ENCODE measurements around the gene DAB2IP.

Gene DAB2IP

DNA sequence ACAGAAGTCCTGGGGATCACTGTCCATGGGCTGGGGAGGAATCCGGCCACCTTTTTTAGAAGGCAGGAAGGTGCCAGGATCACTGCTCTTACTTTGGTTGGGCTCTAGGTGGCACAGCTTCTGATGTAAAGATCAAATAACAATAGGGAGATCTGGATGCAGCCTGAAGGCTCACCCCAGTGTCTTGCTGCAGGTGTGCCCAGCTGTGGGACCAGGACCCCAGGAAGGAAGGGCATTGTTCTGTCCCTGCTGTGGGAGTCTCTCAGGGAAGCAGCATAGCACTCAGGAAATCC is 69.6 kb downstream of the DAB2IP start:
- TF ChIP-seq, protein P1, sequence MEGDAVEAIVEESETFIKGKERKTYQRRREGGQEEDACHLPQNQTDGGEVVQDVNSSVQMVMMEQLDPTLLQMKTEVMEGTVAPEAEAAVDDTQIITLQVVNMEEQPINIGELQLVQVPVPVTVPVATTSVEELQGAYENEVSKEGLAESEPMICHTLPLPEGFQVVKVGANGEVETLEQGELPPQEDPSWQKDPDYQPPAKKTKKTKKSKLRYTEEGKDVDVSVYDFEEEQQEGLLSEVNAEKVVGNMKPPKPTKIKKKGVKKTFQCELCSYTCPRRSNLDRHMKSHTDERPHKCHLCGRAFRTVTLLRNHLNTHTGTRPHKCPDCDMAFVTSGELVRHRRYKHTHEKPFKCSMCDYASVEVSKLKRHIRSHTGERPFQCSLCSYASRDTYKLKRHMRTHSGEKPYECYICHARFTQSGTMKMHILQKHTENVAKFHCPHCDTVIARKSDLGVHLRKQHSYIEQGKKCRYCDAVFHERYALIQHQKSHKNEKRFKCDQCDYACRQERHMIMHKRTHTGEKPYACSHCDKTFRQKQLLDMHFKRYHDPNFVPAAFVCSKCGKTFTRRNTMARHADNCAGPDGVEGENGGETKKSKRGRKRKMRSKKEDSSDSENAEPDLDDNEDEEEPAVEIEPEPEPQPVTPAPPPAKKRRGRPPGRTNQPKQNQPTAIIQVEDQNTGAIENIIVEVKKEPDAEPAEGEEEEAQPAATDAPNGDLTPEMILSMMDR (IDR thresholded peaks at IDR 0.05) = no peak; the same call in 1 of the 2 replicates

DNA sequence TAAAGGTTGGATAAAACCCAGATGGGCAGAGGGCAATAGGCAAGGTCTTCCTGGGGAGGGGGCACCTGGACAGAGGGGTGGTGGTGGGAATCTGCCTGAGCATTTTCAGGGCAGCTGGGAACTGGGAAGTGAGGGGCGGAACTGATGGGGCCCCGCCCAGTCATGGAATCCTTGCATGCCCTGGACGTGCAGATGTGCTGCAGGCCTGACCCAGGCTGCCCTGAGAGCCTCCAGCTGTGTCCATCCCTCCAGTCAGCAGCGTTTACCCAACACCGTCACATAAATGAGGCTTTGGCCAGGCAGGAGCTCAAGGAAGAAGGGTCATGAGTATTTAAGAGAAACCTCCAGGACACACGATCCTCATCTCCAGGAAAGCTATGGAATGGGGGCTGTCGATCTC is 70.3 kb downstream of the DAB2IP start:
- TF ChIP-seq, protein P1 (IDR thresholded peaks at IDR 0.05) = no peak

DNA sequence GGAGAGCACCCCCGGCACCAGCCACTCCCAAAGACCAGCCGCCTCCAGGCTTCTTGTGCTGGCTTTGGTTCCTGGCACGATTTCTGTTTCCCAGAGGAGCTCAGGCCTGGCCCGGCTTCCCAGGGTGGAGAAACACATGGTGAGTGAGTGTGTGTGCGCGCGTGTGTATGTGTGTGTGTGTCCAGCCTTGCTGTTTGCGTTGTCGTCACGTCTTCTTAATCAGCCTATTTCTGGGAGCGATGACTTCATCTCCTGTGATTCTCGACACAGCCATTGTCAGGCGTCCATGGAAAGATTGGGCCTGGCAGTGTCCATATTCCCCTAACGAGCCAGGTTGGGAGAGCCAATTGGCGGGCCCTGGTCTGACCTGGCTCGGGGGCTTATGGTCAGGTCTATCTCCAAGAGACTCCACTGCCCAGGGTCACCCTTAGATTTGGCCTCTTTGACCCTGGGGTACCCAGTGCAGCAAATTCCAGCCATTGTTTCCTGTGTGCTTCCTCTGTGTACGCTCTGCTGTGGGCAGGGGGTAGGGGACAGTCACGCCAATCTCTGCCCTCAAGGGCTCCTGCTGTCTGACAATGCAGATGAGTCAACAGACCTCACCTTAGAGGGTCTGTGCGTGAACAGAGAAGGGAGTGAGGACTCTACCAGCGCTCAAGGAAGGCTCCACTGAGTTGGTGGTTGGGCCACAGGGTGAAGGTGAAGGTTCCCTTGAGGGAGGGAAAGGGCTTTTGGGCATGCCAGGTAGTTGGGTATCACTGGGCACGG is 73.8 kb downstream of the DAB2IP start:
- TF ChIP-seq, protein P1 (IDR thresholded peaks at IDR 0.05) = no peak

DNA sequence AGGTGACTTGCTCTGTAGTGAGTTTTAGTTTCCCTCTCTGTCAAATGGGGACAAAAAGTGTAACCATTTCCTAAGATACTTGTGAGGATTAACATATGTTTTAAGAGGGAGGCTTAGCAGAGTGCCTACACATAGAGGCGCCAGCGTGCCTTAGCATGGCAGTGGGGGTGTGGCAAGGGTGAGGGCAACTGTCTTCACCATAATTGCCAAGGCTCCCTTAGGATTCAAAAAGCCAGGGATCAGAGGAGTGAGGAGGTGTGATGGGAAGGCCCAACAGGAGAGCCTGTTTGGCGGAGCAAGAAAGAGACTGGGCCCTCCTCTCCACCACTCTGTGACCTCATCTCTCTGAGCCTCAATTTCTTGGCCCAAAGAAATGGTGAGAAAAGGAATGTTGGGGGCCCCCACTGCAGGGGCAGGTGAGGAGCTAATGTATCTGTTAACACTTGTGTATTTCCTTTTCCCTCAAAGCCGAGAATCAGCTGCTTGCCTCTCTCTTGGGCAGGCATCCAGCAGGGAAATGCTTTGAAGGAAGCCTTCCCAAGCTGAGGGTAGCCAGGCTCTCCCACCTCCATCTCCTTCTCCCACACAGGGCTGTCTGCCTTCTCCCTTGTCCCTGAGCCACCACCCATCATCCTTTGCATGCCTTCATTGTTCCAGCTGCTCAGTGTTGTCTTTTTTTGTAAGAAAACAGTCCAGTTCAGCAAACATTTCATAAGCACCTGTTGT is 76.0 kb downstream of the DAB2IP start:
- TF ChIP-seq, protein P1 (IDR thresholded peaks at IDR 0.05) = no peak

DNA sequence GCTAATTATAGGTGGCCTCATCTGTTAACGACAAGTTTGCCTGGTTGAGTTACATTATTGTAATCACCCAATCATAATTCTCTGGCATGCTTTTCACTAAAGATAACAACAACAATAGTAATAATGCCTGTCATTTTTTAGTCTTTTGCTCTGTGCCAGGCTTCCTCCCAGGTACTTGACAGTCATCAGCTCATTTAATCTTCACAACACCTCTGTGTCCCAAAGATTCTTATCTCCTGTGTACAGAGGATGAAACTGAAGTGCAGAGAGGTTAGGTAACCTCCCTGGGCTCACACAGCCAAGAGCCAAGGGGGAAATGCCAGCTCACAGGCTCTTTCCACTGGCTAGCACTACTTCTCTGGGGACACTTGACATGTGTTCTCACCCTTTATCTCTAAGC is 77.5 kb downstream of the DAB2IP start:
- TF ChIP-seq, protein P1 (IDR thresholded peaks at IDR 0.05) = no peak

DNA sequence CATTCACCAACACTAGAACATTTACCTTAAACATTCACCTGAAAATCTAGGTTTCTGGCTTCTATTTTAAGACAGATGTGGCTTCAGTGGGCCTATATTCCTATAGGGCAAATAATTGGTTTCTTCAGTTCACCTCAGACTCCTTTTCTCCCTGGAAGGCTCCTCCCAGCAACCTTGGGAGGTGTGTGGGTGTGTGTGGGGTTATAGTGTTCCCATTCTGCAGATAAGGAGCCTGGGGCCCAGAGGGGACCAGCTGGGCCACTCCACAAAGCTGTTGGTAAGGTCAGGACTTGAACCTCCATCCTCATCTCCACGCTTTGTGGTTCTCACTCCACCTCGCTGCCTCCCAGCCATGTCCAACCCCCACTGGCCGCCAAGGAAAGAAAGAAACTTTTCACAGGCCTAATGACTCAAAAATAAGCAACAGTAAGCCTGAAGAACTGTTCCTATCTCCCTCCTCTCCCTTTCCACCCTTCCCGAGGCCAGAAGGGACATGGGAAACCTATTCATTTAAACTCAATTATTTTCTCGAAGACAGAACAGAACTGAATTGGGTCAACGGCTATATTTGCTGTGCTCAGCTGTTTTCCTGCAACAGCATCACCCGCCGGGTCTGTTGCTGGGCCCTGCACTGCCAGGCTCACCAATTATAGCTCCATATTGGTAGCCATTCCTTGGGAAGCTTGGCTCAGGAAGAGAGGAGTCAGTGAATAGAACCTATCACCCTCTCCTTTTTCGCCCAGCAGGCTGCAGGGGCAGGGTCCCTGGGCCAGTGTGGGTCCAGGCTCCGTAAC is 78.5 kb downstream of the DAB2IP start:
- TF ChIP-seq, protein P1 (IDR thresholded peaks at IDR 0.05) = no peak

DNA sequence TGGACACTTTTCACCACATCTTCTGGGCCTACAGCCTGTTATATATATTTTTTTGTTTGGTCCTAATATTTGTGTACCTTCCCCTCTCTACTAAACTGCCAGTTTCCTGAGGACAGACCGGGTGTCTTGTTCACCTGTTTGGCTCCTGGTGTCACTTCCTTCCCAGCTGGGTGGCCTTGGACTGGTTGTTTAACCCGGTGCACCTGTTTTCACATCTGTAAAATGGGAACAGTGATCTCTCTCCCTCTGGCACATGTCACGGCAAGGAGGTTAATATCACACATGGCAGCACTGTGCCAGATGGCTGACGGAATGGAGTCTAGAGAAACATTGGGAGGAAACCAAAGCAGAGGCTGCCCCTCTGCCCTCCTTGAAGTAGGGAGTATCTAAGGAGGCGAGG is 79.7 kb downstream of the DAB2IP start:
- TF ChIP-seq, protein P1 (IDR thresholded peaks at IDR 0.05) = no peak

All from LNCAP (cell line).